Kidney epithelial cell (primary cell): ENCODE data around the gene KMT2A. TPM values are rescaled to one million over a fixed set of nuclear protein-coding genes. Genes with fewer than 3 reads are reported as not detected.
"Not testable (repeated sequence)": the region's sequence is repeated elsewhere in the genome, so short reads cannot be mapped to it uniquely, and the experiment has no call there.

Experiments used
- DNase-seq: peaks from one replicate; pipeline ENCODE4 v3.0.0-alpha.2; 2010; ENCODE audit warnings: low read depth
- H3K27me3 ChIP-seq: 2 replicates; pipeline ENCODE4 v1.6.0; 2011; ENCODE audit warnings: low read length; ENCODE audit not compliant: control insufficient read depth, insufficient read depth
- H3K36me3 ChIP-seq: 2 replicates; pipeline ENCODE4 v1.5.1; 2011; ENCODE audit warnings: low read length; ENCODE audit not compliant: control insufficient read depth, insufficient read depth
- H3K4me3 ChIP-seq: 2 replicates; pipeline ENCODE4 v1.5.1; 2011; ENCODE audit warnings: low read depth, mild to moderate bottlenecking, control low read depth, low read length
- CTCF ChIP-seq: IDR thresholded peaks from 2 replicates; pipeline ENCODE4 v1.5.1; 2011; ENCODE audit warnings: mild to moderate bottlenecking, moderate library complexity, low read length, control low read depth, inconsistent platforms; ENCODE audit not compliant: insufficient read depth, poor library complexity, severe bottlenecking
- total RNA-seq: library from RNA; depleted of rRNA; stranded (reverse); fragments of >200 nt; gene quantifications from 2 replicates; pipeline ENCODE4 v1.2.3, GENCODE V29; 2015

The KMT2A gene
- total RNA-seq, 1 donor from 2014 or later = 42.2 TPM

GRCh38 chr11:118450451-118450850 is 14.2 kb downstream of the KMT2A start:
- no peak for DNase-seq
- no peaks in the 10 kb centered on the region for H3K36me3 ChIP-seq
- H3K27me3 ChIP-seq = no peaks in the 10 kb centered on the region
- no peak for TF ChIP-seq CTCF
- H3K4me3 ChIP-seq = no peak overlapping the region

GRCh38 chr11:118462178-118462577 is 25.9 kb downstream of the KMT2A start:
- Histone ChIP-seq H3K4me3 (no peak overlapping the region), H3K27me3 (no peaks in the 10 kb centered on the region), H3K36me3 (no peaks in the 10 kb centered on the region)
- DNase-seq = no peak
- no peak for TF ChIP-seq CTCF

DNA sequence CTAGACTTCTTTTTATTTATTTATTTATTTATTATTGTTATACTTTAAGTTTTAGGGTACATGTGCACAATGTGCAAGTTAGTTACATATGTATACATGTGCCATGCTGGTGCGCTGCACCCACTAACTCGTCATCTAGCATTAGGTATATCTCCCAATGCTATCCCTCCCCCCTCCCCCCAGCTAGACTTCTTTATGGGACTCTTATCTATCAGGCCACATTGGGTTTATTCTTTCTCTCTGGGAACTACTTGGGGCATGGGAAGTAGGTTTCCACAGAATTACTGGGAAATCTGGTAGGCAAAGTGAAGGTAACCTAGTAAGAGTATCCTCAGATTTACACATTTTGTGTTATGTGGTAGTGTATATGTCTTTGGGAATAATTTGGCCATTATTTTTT is 32.7 kb downstream of the KMT2A start:
- H3K27me3 ChIP-seq, H3K36me3 ChIP-seq, H3K4me3 ChIP-seq, DNase-seq: not testable (repeated sequence)

GRCh38 chr11:118471030-118471429 is 34.7 kb downstream of the KMT2A start:
- H3K27me3 ChIP-seq = no peaks in the 10 kb centered on the region
- H3K4me3 ChIP-seq = no peak overlapping the region
- TF ChIP-seq CTCF = no peak
- no peak for DNase-seq
- H3K36me3 ChIP-seq = no peaks in the 10 kb centered on the region

- no peak for DNase-seq
- no peak for TF ChIP-seq CTCF
- H3K4me3 ChIP-seq = no peak overlapping the region
- H3K36me3 ChIP-seq = no peaks in the 10 kb centered on the region
- no peaks in the 10 kb centered on the region for H3K27me3 ChIP-seq
Observed at GRCh38 chr11:118473537-118473936, 37.2 kb downstream of the KMT2A start.

DNA sequence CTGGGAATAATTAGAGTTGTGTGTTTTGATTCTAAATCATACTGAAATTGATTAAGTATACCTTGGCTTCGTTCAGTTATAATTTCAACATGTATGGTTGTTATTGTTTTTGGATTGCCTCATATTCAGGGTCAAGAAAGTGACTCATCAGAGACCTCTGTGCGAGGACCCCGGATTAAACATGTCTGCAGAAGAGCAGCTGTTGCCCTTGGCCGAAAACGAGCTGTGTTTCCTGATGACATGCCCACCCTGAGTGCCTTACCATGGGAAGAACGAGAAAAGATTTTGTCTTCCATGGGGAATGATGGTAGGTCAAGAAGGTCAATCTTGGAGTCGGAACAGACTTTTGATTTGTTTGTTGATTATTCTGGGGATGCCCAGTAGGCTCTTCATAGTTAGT is 40.4 kb downstream of the KMT2A start:
- Histone ChIP-seq H3K36me3 (peaks cover under 1% of the 10 kb centered on the region), H3K4me3 (no peak overlapping the region), H3K27me3 (no peaks in the 10 kb centered on the region)
- TF ChIP-seq CTCF = no peak
- no peak for DNase-seq

GRCh38 chr11:118481238-118481637 is 44.9 kb downstream of the KMT2A start:
- not testable (repeated sequence) for H3K27me3 ChIP-seq, DNase-seq, H3K36me3 ChIP-seq, H3K4me3 ChIP-seq
